GM12878 (cell line): Measurements from ENCODE around the gene COL8A2. TPM values are rescaled to one million over a fixed set of nuclear protein-coding genes. Genes with fewer than 3 reads are reported as not detected.

Source experiments
- ATAC-seq: fragments of 200-7000 bp; cut with Tn5 transposase; 3 replicates; pipeline ENCODE4 v1.9.1; 2020; ENCODE audit warnings: mild to moderate bottlenecking, moderate library complexity
- BruUV-seq: library from RNA; stranded (reverse); fragments of 400-500 nt; replicated peaks from 2 replicates; lab custom pipeline; 2021; lab: Mats Ljungman, UMichigan
- CTCF ChIA-PET: fragments of 300-600 bp; sonication (Branson Sonifier 250); formaldehyde crosslinking; extraction: SDS; loops from one replicate; lab custom pipeline; 2021; ENCODE audit warnings: inconsistent platforms; lab: Yijun Ruan, JAX
- POLR2A ChIA-PET: fragments of 350-600 bp; formaldehyde crosslinking; extraction: SDS; loops from one replicate; lab custom pipeline; 2021; ENCODE audit warnings: inconsistent platforms; lab: Charles Lee
- RAD21 ChIA-PET: fragments of 300-600 bp; sonication (Branson Sonifier 250); formaldehyde crosslinking; loops from one replicate; lab custom pipeline; 2023; ENCODE audit warnings: antibody characterized with exemption; ENCODE audit not compliant: unreplicated experiment; lab: Charles Lee
- SMC1A ChIA-PET: fragments of 300-600 bp; sonication (Branson Sonifier 250); formaldehyde crosslinking; loops from one replicate; lab custom pipeline; 2023; ENCODE audit not compliant: unreplicated experiment, uncharacterized antibody; lab: Charles Lee
- DNase-seq: peaks from one replicate; pipeline ENCODE4 v3.0.0-alpha.2; 2011; ENCODE audit warnings: low read depth, low spot score
- FAIRE-seq: peaks from 3 replicates; lab custom pipeline; 2011; peaks lifted over from hg19 to GRCh38; lab: Jason Lieb, UNC
- H2AFZ ChIP-seq: 2 replicates; pipeline ENCODE4 v1.6.0; 2011; ENCODE audit warnings: low read depth, low read length, control low read depth; ENCODE audit not compliant: control insufficient read depth
- H3K27ac ChIP-seq: 2 replicates; pipeline ENCODE4 v1.5.1; 2011; ENCODE audit warnings: control low read depth; ENCODE audit not compliant: control insufficient read depth, insufficient read depth
- H3K27me3 ChIP-seq, 2 experiments: replicated peaks in 1 of 2; 2 replicates each; pipeline versions ENCODE4 v1.6.0 to v1.6.1; 2011; ENCODE audit warnings: low read length in 1 of 2; ENCODE audit not compliant: control insufficient read depth in 2 of 2, insufficient read depth in 2 of 2
- H3K36me3 ChIP-seq, 2 experiments: 2 replicates each; pipeline ENCODE4 v1.5.1; 2011; ENCODE audit warnings: low read length in 1 of 2; ENCODE audit not compliant: control insufficient read depth in 2 of 2, insufficient read depth in 2 of 2
- H3K4me1 ChIP-seq: 2 replicates; pipeline ENCODE4 v1.6.1; 2011; ENCODE audit warnings: mild to moderate bottlenecking, low read length, moderate library complexity, mixed read lengths; ENCODE audit not compliant: control insufficient read depth, insufficient read depth
- H3K4me2 ChIP-seq: 2 replicates; pipeline ENCODE4 v1.6.0; 2011; ENCODE audit warnings: control low read depth; ENCODE audit not compliant: control insufficient read depth, insufficient read depth
- H3K4me3 ChIP-seq: fragments of 200-600 bp; sonication (generic); 2 replicates; pipeline ENCODE4 v1.5.1; 2016
- H3K79me2 ChIP-seq: 2 replicates; pipeline ENCODE4 v1.6.0; 2011; ENCODE audit warnings: low read length; ENCODE audit not compliant: control insufficient read depth, insufficient read depth
- H3K9ac ChIP-seq: 2 replicates; pipeline ENCODE4 v1.8.0; 2011; ENCODE audit warnings: low read length, control low read depth, mixed read lengths; ENCODE audit not compliant: control insufficient read depth, insufficient read depth
- H3K9me3 ChIP-seq: replicated peaks from 3 replicates; pipeline ENCODE4 v1.5.1; 2011; ENCODE audit warnings: mild to moderate bottlenecking, low read length; ENCODE audit not compliant: control insufficient read depth, insufficient read depth
- H4K20me1 ChIP-seq: 2 replicates; pipeline ENCODE4 v1.6.0; 2011; ENCODE audit not compliant: control insufficient read depth, insufficient read depth
- BRCA1 ChIP-seq: IDR thresholded peaks from 2 replicates; pipeline ENCODE4 v1.6.1; 2011; ENCODE audit warnings: low read depth, low read length, improper control_type of control experiment
- CBFB ChIP-seq: IDR thresholded peaks from 2 replicates; pipeline ENCODE4 v1.6.1; 2016; ENCODE audit warnings: antibody characterized with exemption, low read depth
- IKZF2 ChIP-seq, 2 experiments: fragments of 450-650 bp; IDR thresholded peaks; 2 replicates each; pipeline ENCODE4 v1.6.1; 2017; ENCODE audit warnings: mild to moderate bottlenecking in 2 of 2, moderate library complexity in 2 of 2
- MEF2A ChIP-seq: IDR thresholded peaks from 2 replicates; pipeline ENCODE4 v1.6.1; 2011; ENCODE audit warnings: low read depth, mild to moderate bottlenecking, low read length, moderate library complexity; ENCODE audit not compliant: insufficient read depth
- MEF2B ChIP-seq: fragments of 450-650 bp; IDR thresholded peaks from 2 replicates; pipeline ENCODE4 v1.6.1; 2018; ENCODE audit warnings: mild to moderate bottlenecking, moderate library complexity; ENCODE audit not compliant: partially characterized antibody, poor library complexity, severe bottlenecking
- NFYA ChIP-seq: IDR thresholded peaks from 2 replicates; pipeline ENCODE4 v1.6.1; 2011; ENCODE audit warnings: low read depth, mild to moderate bottlenecking, low read length, improper control_type of control experiment, borderline replicate concordance
- PAX5 ChIP-seq: IDR thresholded peaks from 2 replicates; pipeline ENCODE4 v1.6.1; 2011; ENCODE audit warnings: low read depth, low read length, borderline replicate concordance
- RELA ChIP-seq: fragments of 450-650 bp; IDR thresholded peaks from 2 replicates; pipeline ENCODE4 v1.8.0; 2014; ENCODE audit warnings: borderline replicate concordance; ENCODE audit not compliant: partially characterized antibody
- RUNX3 ChIP-seq: IDR thresholded peaks from 2 replicates; pipeline ENCODE4 v1.6.1; 2012; ENCODE audit warnings: low read length, inconsistent platforms
- SPI1 ChIP-seq: IDR thresholded peaks from 2 replicates; pipeline ENCODE4 v1.6.1; 2011; ENCODE audit warnings: low read depth, mild to moderate bottlenecking, low read length, moderate library complexity, borderline replicate concordance; ENCODE audit not compliant: insufficient read depth
- ZNF384 ChIP-seq: IDR thresholded peaks from 2 replicates; pipeline ENCODE4 v1.6.1; 2012; ENCODE audit warnings: low read depth, mild to moderate bottlenecking, low read length, improper control_type of control experiment, borderline replicate concordance
- WGBS: methylation state at CpG from one replicate; pipeline ENCODE4 v1.1.6; 2016; ENCODE audit warnings: low lambda C conversion rate; ENCODE audit not compliant: insufficient replicate concordance, insufficient coverage; ENCODE audit errors: missing lambda C conversion rate; 5-methylcytosine and 5-hydroxymethylcytosine counted together
- in situ Hi-C: fragments of 300-500 bp; cut with MboI; formaldehyde crosslinking; loops from 9 replicates; pipeline ENCODE4 v1.14.3; 2018; ENCODE audit warnings: mixed read lengths
- intact Hi-C: fragments of 100-400 bp; cut with micrococcal nuclease; formaldehyde crosslinking; loops from one replicate; pipeline ENCODE4 v1.14.2; 2022; ENCODE audit not compliant: unreplicated experiment
- polyA plus RNA-seq, 11 experiments: library from polyadenylated mRNA; depleted of rRNA in 4 of 11; unstranded in 6 of 11; stranded (reverse) in 5 of 11; fragments of >200 nt; fragmentation: Nextera tagmentation in 4 of 11; fragmentation: Illumina TruSeq in 1 of 11; extraction: Ambion mirVana in 4 of 11; extraction: Trizol in 1 of 11; gene quantifications; 1 replicate in 1 of 11; 2 replicates in 10 of 11; pipeline versions ENCODE4 v1.2.1 to v1.2.3, GENCODE V29; 2011 to 2016; ENCODE audit warnings: inconsistent platforms in 2 of 11, missing spikeins in 2 of 11, low read depth in 1 of 11
- total RNA-seq, 4 experiments: library from RNA; depleted of rRNA in 3 of 4; stranded (reverse); fragments of >200 nt in 3 of 4; fragmentation: Illumina TruSeq in 1 of 4; extraction: Trizol in 1 of 4; gene quantifications; 2 replicates each; pipeline versions ENCODE4 v1.2.1 to v1.2.3, GENCODE V29; 2013 to 2021
- TF ChIP-seq, protein P1 (sequence below): fragments of 450-650 bp; IDR thresholded peaks from 2 replicates; pipeline ENCODE4 v1.6.1; 2017; ENCODE audit warnings: borderline replicate concordance
- TF ChIP-seq, protein P2 (sequence below): IDR thresholded peaks from 2 replicates; pipeline ENCODE4 v1.6.1; 2011; ENCODE audit warnings: borderline replicate concordance, low read depth, mild to moderate bottlenecking, moderate library complexity, mixed read lengths, low read length; ENCODE audit not compliant: insufficient read depth; ENCODE audit errors: extremely low read length
- TF ChIP-seq, protein P3 (sequence below): IDR thresholded peaks from 2 replicates; pipeline ENCODE4 v1.6.1; 2011; ENCODE audit warnings: low read depth, mild to moderate bottlenecking, low read length, moderate library complexity, borderline replicate concordance; ENCODE audit errors: extremely low read depth
- TF ChIP-seq, protein P4 (sequence below): fragments of 450-650 bp; conservative IDR thresholded peaks from 2 replicates; pipeline ENCODE4 v1.6.1; 2017; ENCODE audit warnings: mild to moderate bottlenecking, moderate library complexity

The COL8A2 gene
- total and polyA plus RNA-seq, 10 of the 15 experiments (the other 5 are each of a cell fraction or from before 2014, with no cell fraction given): 0.01 TPM; not detected in 9

DNA sequence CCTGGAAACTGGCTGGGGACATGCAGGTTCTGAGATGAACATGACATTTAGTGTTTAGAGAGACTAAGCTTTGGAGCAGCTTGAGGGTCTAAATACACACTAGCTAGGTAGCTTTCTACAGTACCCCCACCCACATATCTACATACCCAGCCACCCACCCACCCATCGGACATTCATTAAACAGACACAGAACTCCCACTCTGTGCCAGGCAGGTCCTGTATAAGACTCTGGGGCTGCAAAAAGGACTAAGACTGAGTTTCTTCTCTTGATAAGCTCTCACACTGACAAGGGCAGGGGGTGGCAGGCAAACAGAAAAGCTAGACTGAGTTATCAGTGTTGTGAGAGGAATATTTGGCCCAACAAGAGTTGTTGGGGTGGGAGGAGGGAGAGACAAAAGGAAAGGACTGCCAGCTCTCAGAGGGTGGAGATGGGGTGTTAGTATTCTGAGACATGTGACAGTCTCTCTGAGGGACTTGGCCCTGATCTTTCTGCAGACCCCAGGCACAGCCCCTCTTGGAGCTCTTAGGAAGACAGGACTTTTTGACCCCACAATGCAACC, 37.7 kb upstream of the COL8A2 start (continued):
- TF ChIP-seq RUNX3 (no peak), IKZF2 (IDR thresholded peaks at IDR 0.05) (no peak), MEF2B (no peak), PAX5 (no peak), NFYA (no peak)
- TF ChIP-seq, protein P1, sequence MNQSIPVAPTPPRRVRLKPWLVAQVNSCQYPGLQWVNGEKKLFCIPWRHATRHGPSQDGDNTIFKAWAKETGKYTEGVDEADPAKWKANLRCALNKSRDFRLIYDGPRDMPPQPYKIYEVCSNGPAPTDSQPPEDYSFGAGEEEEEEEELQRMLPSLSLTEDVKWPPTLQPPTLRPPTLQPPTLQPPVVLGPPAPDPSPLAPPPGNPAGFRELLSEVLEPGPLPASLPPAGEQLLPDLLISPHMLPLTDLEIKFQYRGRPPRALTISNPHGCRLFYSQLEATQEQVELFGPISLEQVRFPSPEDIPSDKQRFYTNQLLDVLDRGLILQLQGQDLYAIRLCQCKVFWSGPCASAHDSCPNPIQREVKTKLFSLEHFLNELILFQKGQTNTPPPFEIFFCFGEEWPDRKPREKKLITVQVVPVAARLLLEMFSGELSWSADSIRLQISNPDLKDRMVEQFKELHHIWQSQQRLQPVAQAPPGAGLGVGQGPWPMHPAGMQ: no peak

DNA sequence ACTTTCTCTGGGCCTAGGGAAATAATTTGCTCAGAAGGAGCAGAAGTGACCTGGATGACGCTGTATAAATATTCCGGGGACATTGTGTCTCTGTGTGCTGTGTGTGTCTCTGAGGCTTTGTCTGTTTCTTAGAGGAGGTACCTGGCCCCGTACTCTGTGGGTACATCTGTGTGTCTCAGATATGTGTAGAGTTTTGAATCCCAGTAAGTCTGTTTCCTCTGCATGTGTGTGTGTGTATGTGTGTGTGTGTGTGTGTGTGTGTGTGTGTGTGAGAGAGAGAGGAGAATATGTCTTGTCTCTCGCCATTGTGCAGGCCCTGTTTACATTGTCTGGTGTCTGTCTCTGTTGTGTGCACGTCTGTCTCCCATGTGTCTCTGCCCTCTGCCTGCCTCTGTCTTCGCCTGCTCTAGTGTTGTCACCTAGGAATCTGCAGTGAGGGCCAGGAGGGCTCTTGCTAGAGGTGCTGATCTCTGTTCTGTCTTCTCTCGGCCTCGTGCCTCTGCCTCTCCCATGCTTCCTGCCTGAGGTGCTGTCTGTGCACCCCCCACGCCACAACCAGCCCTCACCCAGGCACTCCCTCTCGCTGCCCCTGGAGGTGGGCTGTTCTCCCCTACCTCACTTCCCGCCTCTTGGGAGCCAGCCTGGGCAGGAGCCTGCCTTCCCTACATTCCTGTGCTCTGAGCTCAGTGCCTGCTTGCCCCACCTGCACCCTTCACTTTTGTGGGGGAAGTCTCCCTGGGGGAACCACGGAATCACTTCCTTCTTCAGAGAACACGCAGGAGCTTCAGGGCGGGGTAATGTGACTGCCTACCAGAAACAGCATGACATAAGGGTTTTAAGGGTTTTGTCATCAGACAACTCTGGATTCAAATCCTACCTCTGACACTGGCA, 36.9 kb upstream of the COL8A2 start:
- BruUV-seq: TSS peak; percentile 80
- Histone ChIP-seq H3K27me3 (no peaks in the 10 kb centered on the region), H4K20me1 (no peaks in the 10 kb centered on the region; the same call in 1 of the 2 replicates), H3K36me3 (peaks cover 0 to 8% of the 10 kb centered on the region in 2 experiments; a peak in 2 of 4 replicates), H2AFZ (0 out of 2 replicates have a peak overlapping the region, but pooled peaks have one; percentile 24), H3K79me2 (peaks cover 88% of the 10 kb centered on the region), H3K9ac (peak overlapping the region; percentile 89), H3K27ac (peak overlapping the region; percentile 95), H3K9me3 (no peaks in the 10 kb centered on the region), H3K4me2 (peak overlapping the region; percentile 70), H3K4me1 (peaks cover 51% of the 10 kb centered on the region), H3K4me3 (peak overlapping the region; percentile 85)
- WGBS: 31% methylated on average over 14 of the region's 14 CpGs
- CTCF ChIA-PET: interaction anchor here (0.9 to 7.3 kb wide), 11 partner anchors 8 to 125 kb away, joined by 3 to 136 read pairs (median 5); partner anchors contain the start of genes THRAP3 and TRAPPC3
- SMC1A ChIA-PET: interaction anchor here (0.8 to 7.5 kb wide), 10 partner anchors 11 to 235 kb away, joined by 3 to 135 read pairs (median 4); partner anchors contain the start of genes SH3D21 and TRAPPC3
- RAD21 ChIA-PET: interaction anchor here (0.7 to 6.3 kb wide), 11 partner anchors 11 to 278 kb away, joined by 3 to 146 read pairs (median 4); partner anchors contain the start of genes THRAP3 and TRAPPC3
- DNase-seq: no peak
- ATAC-seq: peak; percentile 60
- POLR2A ChIA-PET: interaction anchor here (0.6 to 5.4 kb wide), 11 partner anchors 10 to 1314 kb away, joined by 3 to 86 read pairs (median 5); partner anchors contain the start of genes THRAP3 and TRAPPC3
- in situ Hi-C loops (no loop called here), intact Hi-C loops (no loop called here)
- FAIRE-seq: no peak
- TF ChIP-seq, protein P2, sequence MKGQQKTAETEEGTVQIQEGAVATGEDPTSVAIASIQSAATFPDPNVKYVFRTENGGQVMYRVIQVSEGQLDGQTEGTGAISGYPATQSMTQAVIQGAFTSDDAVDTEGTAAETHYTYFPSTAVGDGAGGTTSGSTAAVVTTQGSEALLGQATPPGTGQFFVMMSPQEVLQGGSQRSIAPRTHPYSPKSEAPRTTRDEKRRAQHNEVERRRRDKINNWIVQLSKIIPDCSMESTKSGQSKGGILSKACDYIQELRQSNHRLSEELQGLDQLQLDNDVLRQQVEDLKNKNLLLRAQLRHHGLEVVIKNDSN: no peak
- TF ChIP-seq SPI1 (peak; percentile 85), RELA (no peak), MEF2A (no peak), BRCA1 (no peak), CBFB (no peak), ZNF384 (no peak)
- TF ChIP-seq, protein P3, sequence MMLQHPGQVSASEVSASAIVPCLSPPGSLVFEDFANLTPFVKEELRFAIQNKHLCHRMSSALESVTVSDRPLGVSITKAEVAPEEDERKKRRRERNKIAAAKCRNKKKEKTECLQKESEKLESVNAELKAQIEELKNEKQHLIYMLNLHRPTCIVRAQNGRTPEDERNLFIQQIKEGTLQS: no peak
- TF ChIP-seq, protein P4, sequence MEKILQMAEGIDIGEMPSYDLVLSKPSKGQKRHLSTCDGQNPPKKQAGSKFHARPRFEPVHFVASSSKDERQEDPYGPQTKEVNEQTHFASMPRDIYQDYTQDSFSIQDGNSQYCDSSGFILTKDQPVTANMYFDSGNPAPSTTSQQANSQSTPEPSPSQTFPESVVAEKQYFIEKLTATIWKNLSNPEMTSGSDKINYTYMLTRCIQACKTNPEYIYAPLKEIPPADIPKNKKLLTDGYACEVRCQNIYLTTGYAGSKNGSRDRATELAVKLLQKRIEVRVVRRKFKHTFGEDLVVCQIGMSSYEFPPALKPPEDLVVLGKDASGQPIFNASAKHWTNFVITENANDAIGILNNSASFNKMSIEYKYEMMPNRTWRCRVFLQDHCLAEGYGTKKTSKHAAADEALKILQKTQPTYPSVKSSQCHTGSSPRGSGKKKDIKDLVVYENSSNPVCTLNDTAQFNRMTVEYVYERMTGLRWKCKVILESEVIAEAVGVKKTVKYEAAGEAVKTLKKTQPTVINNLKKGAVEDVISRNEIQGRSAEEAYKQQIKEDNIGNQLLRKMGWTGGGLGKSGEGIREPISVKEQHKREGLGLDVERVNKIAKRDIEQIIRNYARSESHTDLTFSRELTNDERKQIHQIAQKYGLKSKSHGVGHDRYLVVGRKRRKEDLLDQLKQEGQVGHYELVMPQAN: no peak
